ENCODE measurements around the gene RPL31. TPM values are rescaled to one million over a fixed set of nuclear protein-coding genes. Genes with fewer than 3 reads are reported as not detected.

Gene RPL31
- total and polyA plus RNA-seq, 2 donors (not counting 1 experiment from before 2014, with no cell fraction given): 1,159 to 2,636 TPM

- Histone ChIP-seq H3K36me3 (ENCODE audit: control insufficient read depth, insufficient read depth, low read length) (peaks cover 9% of the 10 kb centered on the region), H3K9me3 (ENCODE audit: control insufficient read depth, insufficient read depth, low read depth, low read length) (no peaks in the 10 kb centered on the region), H3K9ac (ENCODE audit: insufficient read depth, low read length) (no peak overlapping the region), H4K20me1 (ENCODE audit: control insufficient read depth, extremely low read depth, insufficient read depth, low read length) (no peaks in the 10 kb centered on the region), H2AFZ (ENCODE audit: low read length) (no peak overlapping the region), H3K4me2 (ENCODE audit: extremely low read depth, insufficient read depth, low read length) (no peak overlapping the region), H3K27me3 (ENCODE audit: control insufficient read depth, insufficient read depth, low read length) (no peaks in the 10 kb centered on the region), H3K27ac (ENCODE audit: insufficient read depth, low read length) (no peak overlapping the region), H3K4me3 (replicated peaks in 1 of 4; ENCODE audit: control extremely low read depth in 1 of 4, insufficient read depth in 1 of 4, low read depth in 3 of 4, low read length in 4 of 4) (no peak overlapping the region), H3K79me2 (ENCODE audit: control insufficient read depth, insufficient read depth, low read length) (peaks cover 2% of the 10 kb centered on the region), H3K4me1 (ENCODE audit: control insufficient read depth, extremely low read depth, insufficient read depth, low read length) (no peaks in the 10 kb centered on the region)
- TF ChIP-seq CTCF (conservative IDR thresholded peaks at IDR 0.05 in 1 of 2, IDR thresholded peaks at IDR 0.05 in 1 of 2; ENCODE audit: low read depth in 1 of 2, low read length in 2 of 2) (no peak), EZH2 (IDR thresholded peaks at IDR 0.05; ENCODE audit: low read length, missing control alignments) (no peak)
- no peak for DNase-seq (ENCODE audit: low read depth in 2 of 2)
These were observed 9.1 kb downstream of the RPL31 start for GRCh38 chr2:101011152-101011551.

GRCh38 chr2:101012054-101012705, 10.1 kb downstream of the RPL31 start:
- Histone ChIP-seq H3K79me2 (ENCODE audit: control insufficient read depth, insufficient read depth, low read length) (no peaks in the 10 kb centered on the region), H3K4me2 (ENCODE audit: extremely low read depth, insufficient read depth, low read length) (no peak overlapping the region), H4K20me1 (ENCODE audit: control insufficient read depth, extremely low read depth, insufficient read depth, low read length) (no peaks in the 10 kb centered on the region), H3K36me3 (ENCODE audit: control insufficient read depth, insufficient read depth, low read length) (peaks cover 5% of the 10 kb centered on the region), H3K27me3 (ENCODE audit: control insufficient read depth, insufficient read depth, low read length) (no peaks in the 10 kb centered on the region), H3K4me1 (ENCODE audit: control insufficient read depth, extremely low read depth, insufficient read depth, low read length) (no peaks in the 10 kb centered on the region), H3K9me3 (ENCODE audit: control insufficient read depth, insufficient read depth, low read depth, low read length) (no peaks in the 10 kb centered on the region), H2AFZ (ENCODE audit: low read length) (no peak overlapping the region), H3K4me3 (replicated peaks in 1 of 4; ENCODE audit: control extremely low read depth in 1 of 4, insufficient read depth in 1 of 4, low read depth in 3 of 4, low read length in 4 of 4) (no peak overlapping the region), H3K9ac (ENCODE audit: insufficient read depth, low read length) (no peak overlapping the region), H3K27ac (ENCODE audit: insufficient read depth, low read length) (no peak overlapping the region)
- TF ChIP-seq EZH2 (IDR thresholded peaks at IDR 0.05; ENCODE audit: low read length, missing control alignments) (no peak), CTCF (conservative IDR thresholded peaks at IDR 0.05 in 1 of 2, IDR thresholded peaks at IDR 0.05 in 1 of 2; ENCODE audit: low read depth in 1 of 2, low read length in 2 of 2) (no peak)
- DNase-seq (ENCODE audit: low read depth in 2 of 2): no peak

- no peak overlapping the region for H3K27ac ChIP-seq (ENCODE audit: insufficient read depth, low read length)
- H3K4me1 ChIP-seq (ENCODE audit: control insufficient read depth, extremely low read depth, insufficient read depth, low read length): no peaks in the 10 kb centered on the region
- no peak overlapping the region for H3K9ac ChIP-seq (ENCODE audit: insufficient read depth, low read length)
- H2AFZ ChIP-seq (ENCODE audit: low read length): no peak overlapping the region
- no peaks in the 10 kb centered on the region for H3K27me3 ChIP-seq (ENCODE audit: control insufficient read depth, insufficient read depth, low read length)
- no peaks in the 10 kb centered on the region for H3K79me2 ChIP-seq (ENCODE audit: control insufficient read depth, insufficient read depth, low read length)
- TF ChIP-seq CTCF (conservative IDR thresholded peaks at IDR 0.05 in 1 of 2, IDR thresholded peaks at IDR 0.05 in 1 of 2; ENCODE audit: low read depth in 1 of 2, low read length in 2 of 2): peak; percentile 80
- TF ChIP-seq EZH2 (IDR thresholded peaks at IDR 0.05; ENCODE audit: low read length, missing control alignments): no peak
- H3K36me3 ChIP-seq (ENCODE audit: control insufficient read depth, insufficient read depth, low read length): peaks cover 5% of the 10 kb centered on the region
- no peak overlapping the region for H3K4me2 ChIP-seq (ENCODE audit: extremely low read depth, insufficient read depth, low read length)
- H3K4me3 ChIP-seq (replicated peaks in 1 of 4; ENCODE audit: control extremely low read depth in 1 of 4, insufficient read depth in 1 of 4, low read depth in 3 of 4, low read length in 4 of 4): no peak overlapping the region
- no peaks in the 10 kb centered on the region for H4K20me1 ChIP-seq (ENCODE audit: control insufficient read depth, extremely low read depth, insufficient read depth, low read length)
- peak; percentile 27 to 66 for DNase-seq (ENCODE audit: low read depth in 2 of 2)
- H3K9me3 ChIP-seq (ENCODE audit: control insufficient read depth, insufficient read depth, low read depth, low read length): no peaks in the 10 kb centered on the region
These were observed 10.7 kb downstream of the RPL31 start for GRCh38 chr2:101012706-101013181.

Measured in fibroblast of lung (primary cell).